ENCODE data around the gene ARHGAP25. TPM values are rescaled to one million over a fixed set of nuclear protein-coding genes. Genes with fewer than 3 reads are reported as not detected.

ARHGAP25 gene
- total RNA-seq, 2 donors from 2014 or later, result 4.2 to 6.6 TPM

DNA sequence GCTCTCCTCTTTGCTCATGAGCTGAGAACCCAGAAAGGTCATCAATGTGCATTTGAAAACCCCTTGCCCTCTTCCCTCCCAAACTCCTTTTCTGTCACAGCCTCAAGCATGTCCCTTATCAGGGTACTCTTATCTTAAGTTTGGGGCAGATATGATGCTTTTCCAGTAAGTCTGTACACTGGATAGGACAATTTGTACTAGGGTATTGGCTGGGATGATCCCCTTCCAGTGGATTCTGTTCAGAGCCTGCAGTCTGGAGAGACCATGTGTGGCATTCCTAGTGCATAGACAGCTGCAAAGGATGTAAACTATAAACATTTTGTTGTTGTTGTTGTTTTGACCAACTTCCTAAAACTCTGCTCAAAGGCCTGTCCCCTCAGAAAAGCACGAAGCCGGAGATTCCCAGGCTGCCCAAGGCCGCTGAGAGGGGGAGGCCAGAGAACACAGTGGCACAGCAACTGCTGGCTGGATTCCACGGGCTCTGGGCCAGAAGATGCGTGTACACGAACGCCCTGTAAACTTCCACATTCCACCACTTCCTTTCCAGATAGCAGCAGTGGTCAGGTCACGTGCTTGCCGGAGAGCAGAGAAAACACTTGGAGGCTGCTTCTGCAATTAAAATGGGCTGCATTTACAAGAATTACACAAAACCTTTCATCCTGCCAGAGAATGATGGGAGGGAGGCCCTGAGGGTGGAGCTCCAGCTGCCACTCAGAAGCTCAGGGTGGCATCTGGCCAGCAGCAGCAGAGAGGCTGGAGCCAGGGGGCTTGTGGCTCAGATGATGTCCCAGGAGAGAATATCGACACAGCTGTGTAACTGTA is 94.5 kb downstream of the ARHGAP25 start:
- H3K27ac ChIP-seq, result peak overlapping the region; percentile 17 to 66 (median 53)
- DNase-seq, result peak; percentile 85 to 94 (median 92)
- intact Hi-C loops (cut with DNase I), result no loop called here
- TF ChIP-seq CTCF (IDR thresholded peaks at IDR 0.05), result peak in 4 of 7 experiments; percentile 2 to 29 (median 12)
- TF ChIP-seq POLR2A (IDR thresholded peaks at IDR 0.05), result no peak
- no peaks in the 10 kb centered on the region for H3K27me3 ChIP-seq
- WGBS, 2 donors, result 1 to 5% methylated on average over 8 to 10 of the region's 10 CpGs
- no peaks in the 10 kb centered on the region for H3K9me3 ChIP-seq
- peaks cover 36% of the 10 kb centered on the region for H3K4me1 ChIP-seq
- no peak overlapping the region for H3K4me3 ChIP-seq
- peak; percentile 87 for ATAC-seq
- H3K36me3 ChIP-seq (replicated peaks in 1 of 2; ENCODE audit: insufficient read depth in 1 of 2, low read depth in 2 of 2), result no peaks in the 10 kb centered on the region

GRCh38 chr2:68829749-68830148 is 95.1 kb downstream of the ARHGAP25 start:
- Histone ChIP-seq H3K4me1 (peaks cover 36% of the 10 kb centered on the region), H3K27me3 (no peaks in the 10 kb centered on the region), H3K36me3 (replicated peaks in 1 of 2; ENCODE audit: insufficient read depth in 1 of 2, low read depth in 2 of 2) (no peaks in the 10 kb centered on the region), H3K27ac (peak overlapping the region; percentile 17 to 66 (median 53)), H3K4me3 (no peak overlapping the region), H3K9me3 (no peaks in the 10 kb centered on the region)
- intact Hi-C loops (cut with DNase I), result no loop called here
- ATAC-seq, result no peak
- TF ChIP-seq POLR2A (IDR thresholded peaks at IDR 0.05), result no peak
- TF ChIP-seq CTCF (IDR thresholded peaks at IDR 0.05), result no peak
- WGBS, 2 donors, result 33 to 61% methylated on average over 2 of the region's 2 CpGs
- no peak for DNase-seq

DNA sequence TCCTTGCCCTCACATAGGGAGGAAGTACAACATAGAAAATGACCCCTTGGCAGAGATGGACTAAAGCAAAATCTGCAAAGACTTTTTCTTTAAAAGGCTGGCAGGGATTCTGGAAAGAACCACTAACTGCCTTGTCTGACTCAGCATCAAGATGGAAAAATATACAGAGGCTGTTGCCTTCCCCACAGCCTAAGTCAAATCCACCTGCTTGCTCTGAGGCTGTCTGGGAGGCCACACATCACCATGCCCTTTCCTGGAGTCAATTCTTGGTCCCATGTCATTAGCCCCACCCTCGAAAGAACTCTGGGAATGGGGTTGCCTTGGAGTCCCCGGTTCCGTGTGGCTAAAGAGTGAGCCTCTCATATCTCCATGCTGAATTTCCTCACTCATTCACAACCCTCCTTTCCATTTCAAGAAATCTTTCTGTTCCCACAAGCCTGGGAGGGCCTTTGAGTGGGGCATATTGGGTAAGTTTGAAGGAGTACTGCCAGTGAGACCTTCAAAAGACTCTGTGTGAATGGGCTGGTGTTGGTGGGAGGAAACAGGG is 97.1 kb downstream of the ARHGAP25 start:
- intact Hi-C loops (cut with DNase I), result no loop called here

DNA sequence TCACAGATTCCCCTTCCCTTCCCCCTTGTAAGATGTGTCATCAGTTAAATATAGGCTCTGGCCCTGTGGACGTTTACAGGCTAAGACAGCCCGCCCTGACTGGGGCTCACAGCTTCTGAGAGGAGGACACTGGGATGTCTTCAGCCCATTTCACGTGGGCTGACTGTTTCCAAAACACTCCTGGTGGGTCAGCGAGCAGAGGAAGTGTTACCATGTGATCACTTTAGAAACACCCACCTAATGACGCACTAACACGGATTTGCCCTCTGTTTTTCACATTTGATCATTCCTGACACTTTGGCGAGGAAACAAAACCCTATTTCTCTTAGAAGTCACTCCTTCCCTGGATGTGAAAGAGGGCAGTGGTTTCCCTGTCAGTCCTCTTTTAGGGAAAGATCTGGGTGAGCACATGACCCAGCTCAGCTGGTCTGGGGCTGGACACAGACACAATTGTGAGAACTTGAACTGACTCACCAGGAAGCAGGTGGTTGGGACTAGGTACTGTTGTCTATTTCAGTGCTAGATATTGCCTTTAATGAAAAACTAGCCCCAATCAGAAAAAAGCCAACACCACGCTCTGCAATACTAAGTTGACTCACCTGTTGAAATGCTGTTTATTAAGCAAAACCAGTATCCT is 97.7 kb downstream of the ARHGAP25 start:
- peak; percentile 16 to 74 (median 38) for DNase-seq
- peak overlapping the region; percentile 3 to 74 (median 65) for H3K27ac ChIP-seq
- no peak for TF ChIP-seq POLR2A (IDR thresholded peaks at IDR 0.05)
- TF ChIP-seq CTCF (IDR thresholded peaks at IDR 0.05), result no peak
- no peaks in the 10 kb centered on the region for H3K27me3 ChIP-seq
- no peaks in the 10 kb centered on the region for H3K36me3 ChIP-seq (replicated peaks in 1 of 2; ENCODE audit: insufficient read depth in 1 of 2, low read depth in 2 of 2)
- H3K4me1 ChIP-seq, result peaks cover 36% of the 10 kb centered on the region
- ATAC-seq, result peak; percentile 59
- no peaks in the 10 kb centered on the region for H3K9me3 ChIP-seq
- intact Hi-C loops (cut with DNase I), result no loop called here
- 57 to 59% methylated on average over 8 of the region's 8 CpGs for WGBS, 2 donors
- no peak overlapping the region for H3K4me3 ChIP-seq

More for the DNA sequence above, 97.1 kb downstream of the ARHGAP25 start:
- no peak for TF ChIP-seq CTCF (IDR thresholded peaks at IDR 0.05)
- no peak for TF ChIP-seq POLR2A (IDR thresholded peaks at IDR 0.05)
- ATAC-seq (no peak), DNase-seq (no peak)
- 64 to 78% methylated on average over 3 of the region's 3 CpGs for WGBS, 2 donors
- no peaks in the 10 kb centered on the region for H3K36me3 ChIP-seq (replicated peaks in 1 of 2; ENCODE audit: insufficient read depth in 1 of 2, low read depth in 2 of 2)
- peaks cover 36% of the 10 kb centered on the region for H3K4me1 ChIP-seq
- H3K4me3 ChIP-seq, result no peak overlapping the region
- H3K27ac ChIP-seq, result peak overlapping the region; percentile 3 to 74 (median 65)
- H3K9me3 ChIP-seq, result no peaks in the 10 kb centered on the region
- H3K27me3 ChIP-seq, result no peaks in the 10 kb centered on the region

Data from body of pancreas (tissue), 4 donors.